Endothelial cell of umbilical vein (primary cell): ENCODE results near the gene DCTN4.

Experiments
- EZH2 ChIP-seq: IDR thresholded peaks from 2 replicates; pipeline ENCODE4 v1.6.1; 2012; ENCODE audit warnings: borderline replicate concordance, low read depth, mild to moderate bottlenecking, moderate library complexity, low read length, inconsistent platforms; ENCODE audit not compliant: severe bottlenecking
- FOS ChIP-seq: IDR thresholded peaks from 2 replicates; pipeline ENCODE4 v1.6.1; 2011; ENCODE audit warnings: mild to moderate bottlenecking, low read length, moderate library complexity, borderline replicate concordance; ENCODE audit not compliant: insufficient read depth
- JUN ChIP-seq: IDR thresholded peaks from 2 replicates; pipeline ENCODE4 v1.6.1; 2011; ENCODE audit warnings: borderline replicate concordance, low read depth; ENCODE audit not compliant: insufficient read length, insufficient read depth
- MYC ChIP-seq: IDR thresholded peaks from one replicate; pipeline ENCODE4 v1.6.1; 2011; ENCODE audit warnings: mild to moderate bottlenecking, low read depth, low read length
- POLR2A ChIP-seq: IDR thresholded peaks from 2 replicates; pipeline ENCODE4 v1.6.1; 2012; ENCODE audit warnings: low read depth, mild to moderate bottlenecking, control low read depth, low read length
- POLR2AphosphoS5 ChIP-seq: IDR thresholded peaks from 2 replicates; pipeline ENCODE4 v1.6.1; 2012; ENCODE audit warnings: low read depth, mild to moderate bottlenecking, control low read depth, low read length, moderate library complexity; ENCODE audit not compliant: insufficient read depth
- TF ChIP-seq, protein P1 (sequence below), 2 donors: IDR thresholded peaks; 1 replicate in 1 of 2; 2 replicates in 1 of 2; pipeline ENCODE4 v1.5.1; 2011; ENCODE audit warnings: low read length in 2 of 2, mild to moderate bottlenecking in 2 of 2, moderate library complexity in 2 of 2, control low read depth in 1 of 2, inconsistent platforms in 1 of 2, low read depth in 1 of 2; ENCODE audit not compliant: insufficient read depth in 1 of 2; ENCODE audit errors: extremely low read depth in 1 of 2

DNA sequence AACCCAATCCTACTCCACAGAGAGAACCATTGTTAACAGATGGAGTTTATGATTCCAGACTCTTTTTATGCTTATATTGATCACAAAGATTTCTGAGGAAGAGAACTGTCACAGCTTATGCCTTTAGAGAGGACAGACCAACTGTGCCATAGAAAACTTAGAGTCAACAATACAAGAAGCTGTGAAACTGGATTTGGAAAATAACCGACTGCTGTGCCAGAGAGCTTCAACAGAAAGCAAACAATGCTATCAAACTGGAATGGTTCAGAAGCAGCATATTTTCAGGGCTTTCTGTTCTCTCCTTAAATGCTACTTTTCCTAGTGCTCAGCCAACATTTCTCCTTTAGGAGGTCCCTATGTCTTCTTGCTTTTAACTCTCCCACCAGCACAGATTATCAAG is 5.0 kb downstream of the DCTN4 start:
- TF ChIP-seq POLR2A (no peak), EZH2 (no peak), MYC (no peak), JUN (no peak), POLR2AphosphoS5 (no peak), FOS (no peak)
- TF ChIP-seq, protein P1, sequence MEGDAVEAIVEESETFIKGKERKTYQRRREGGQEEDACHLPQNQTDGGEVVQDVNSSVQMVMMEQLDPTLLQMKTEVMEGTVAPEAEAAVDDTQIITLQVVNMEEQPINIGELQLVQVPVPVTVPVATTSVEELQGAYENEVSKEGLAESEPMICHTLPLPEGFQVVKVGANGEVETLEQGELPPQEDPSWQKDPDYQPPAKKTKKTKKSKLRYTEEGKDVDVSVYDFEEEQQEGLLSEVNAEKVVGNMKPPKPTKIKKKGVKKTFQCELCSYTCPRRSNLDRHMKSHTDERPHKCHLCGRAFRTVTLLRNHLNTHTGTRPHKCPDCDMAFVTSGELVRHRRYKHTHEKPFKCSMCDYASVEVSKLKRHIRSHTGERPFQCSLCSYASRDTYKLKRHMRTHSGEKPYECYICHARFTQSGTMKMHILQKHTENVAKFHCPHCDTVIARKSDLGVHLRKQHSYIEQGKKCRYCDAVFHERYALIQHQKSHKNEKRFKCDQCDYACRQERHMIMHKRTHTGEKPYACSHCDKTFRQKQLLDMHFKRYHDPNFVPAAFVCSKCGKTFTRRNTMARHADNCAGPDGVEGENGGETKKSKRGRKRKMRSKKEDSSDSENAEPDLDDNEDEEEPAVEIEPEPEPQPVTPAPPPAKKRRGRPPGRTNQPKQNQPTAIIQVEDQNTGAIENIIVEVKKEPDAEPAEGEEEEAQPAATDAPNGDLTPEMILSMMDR (IDR thresholded peaks at IDR 0.05; ENCODE audit: extremely low read depth in 1 of 2, insufficient read depth in 1 of 2, low read depth in 1 of 2, low read length in 2 of 2), result no peak
